ENCODE data around the gene GORASP1. TPM values are rescaled to one million over a fixed set of nuclear protein-coding genes. Genes with fewer than 3 reads are reported as not detected.

The GORASP1 gene
- total RNA-seq, 2 donors from 2014 or later = 47.4 to 48.9 TPM

- peak; percentile 69 for DNase-seq
- Mint-ChIP-seq H3K4me3 (no peak overlapping the region), H3K4me1 (peaks cover 15% of the 10 kb centered on the region), H3K27me3 (ENCODE audit: insufficient read depth) (peaks cover under 1% of the 10 kb centered on the region), H3K27ac (no peak overlapping the region), H3K36me3 (ENCODE audit: low read depth) (peaks cover 3% of the 10 kb centered on the region), H3K9me3 (no peaks in the 10 kb centered on the region)
- no peaks in the 10 kb centered on the region for H3K4me1 ChIP-seq (ENCODE audit: control insufficient read depth, insufficient read depth, low read length)
- no peak overlapping the region for H3K4me3 ChIP-seq (ENCODE audit: low read length)
- H3K9me3 ChIP-seq (ENCODE audit: control insufficient read depth, low read length) = no peaks in the 10 kb centered on the region
- no peak overlapping the region for H3K27ac ChIP-seq (ENCODE audit: low read depth, low read length)
- 90 to 93% methylated on average over 4 of the region's 4 CpGs for WGBS, 2 experiments (ENCODE audit: insufficient coverage in 1 of 2, insufficient read length in 1 of 2)
- H3K27me3 ChIP-seq (ENCODE audit: control insufficient read depth, insufficient read depth, low read length, poor library complexity, severe bottlenecking) = no peaks in the 10 kb centered on the region
- no peak overlapping the region for H3K9ac ChIP-seq (ENCODE audit: extremely low read depth, low read length, poor library complexity, severe bottlenecking)
- H3K36me3 ChIP-seq (ENCODE audit: control insufficient read depth, insufficient read depth, low read length) = peaks cover 5% of the 10 kb centered on the region
- TF ChIP-seq CTCF (conservative IDR thresholded peaks at IDR 0.05) = peak; percentile 57
Measured at GRCh38 chr3:39103324-39103693, 4.1 kb downstream of the GORASP1 start.

- Mint-ChIP-seq H3K27me3 (ENCODE audit: insufficient read depth) (no peaks in the 10 kb centered on the region), H3K27ac (no peak overlapping the region), H3K36me3 (ENCODE audit: low read depth) (peaks cover 3% of the 10 kb centered on the region), H3K4me3 (no peak overlapping the region), H3K9me3 (no peaks in the 10 kb centered on the region), H3K4me1 (peaks cover 10% of the 10 kb centered on the region)
- H3K9me3 ChIP-seq (ENCODE audit: control insufficient read depth, low read length) = no peaks in the 10 kb centered on the region
- H3K9ac ChIP-seq (ENCODE audit: extremely low read depth, low read length, poor library complexity, severe bottlenecking) = no peak overlapping the region
- no peak overlapping the region for H3K27ac ChIP-seq (ENCODE audit: low read depth, low read length)
- H3K4me1 ChIP-seq (ENCODE audit: control insufficient read depth, insufficient read depth, low read length) = no peaks in the 10 kb centered on the region
- no peak overlapping the region for H3K4me3 ChIP-seq (ENCODE audit: low read length)
- 93 to 100% methylated on average over 4 to 8 of the region's 8 CpGs for WGBS, 2 experiments (ENCODE audit: insufficient coverage in 1 of 2, insufficient read length in 1 of 2)
- no peak for DNase-seq
- no peak for TF ChIP-seq CTCF (conservative IDR thresholded peaks at IDR 0.05)
- no peaks in the 10 kb centered on the region for H3K27me3 ChIP-seq (ENCODE audit: control insufficient read depth, insufficient read depth, low read length, poor library complexity, severe bottlenecking)
- peaks cover 9% of the 10 kb centered on the region for H3K36me3 ChIP-seq (ENCODE audit: control insufficient read depth, insufficient read depth, low read length)
Measured at GRCh38 chr3:39102504-39103323, 4.7 kb downstream of the GORASP1 start.

GRCh38 chr3:39101022-39101689 lies 6.3 kb downstream of the GORASP1 start:
- Mint-ChIP-seq H3K4me1 (peaks cover 4% of the 10 kb centered on the region), H3K9me3 (no peaks in the 10 kb centered on the region), H3K36me3 (ENCODE audit: low read depth) (peaks cover 13% of the 10 kb centered on the region), H3K4me3 (no peak overlapping the region), H3K27ac (no peak overlapping the region), H3K27me3 (ENCODE audit: insufficient read depth) (no peaks in the 10 kb centered on the region)
- no peak overlapping the region for H3K27ac ChIP-seq (ENCODE audit: low read depth, low read length)
- no peaks in the 10 kb centered on the region for H3K9me3 ChIP-seq (ENCODE audit: control insufficient read depth, low read length)
- no peak overlapping the region for H3K4me3 ChIP-seq (ENCODE audit: low read length)
- WGBS, 2 experiments (ENCODE audit: insufficient coverage in 1 of 2, insufficient read length in 1 of 2) = 90% methylated on average over 5 of the region's 5 CpGs; no CpG with 5 or more reads in 1 of the 2 experiments
- peak; percentile 78 for DNase-seq
- peaks cover 25% of the 10 kb centered on the region for H3K36me3 ChIP-seq (ENCODE audit: control insufficient read depth, insufficient read depth, low read length)
- no peak overlapping the region for H3K9ac ChIP-seq (ENCODE audit: extremely low read depth, low read length, poor library complexity, severe bottlenecking)
- TF ChIP-seq CTCF (conservative IDR thresholded peaks at IDR 0.05) = peak; percentile 84
- no peaks in the 10 kb centered on the region for H3K4me1 ChIP-seq (ENCODE audit: control insufficient read depth, insufficient read depth, low read length)
- no peaks in the 10 kb centered on the region for H3K27me3 ChIP-seq (ENCODE audit: control insufficient read depth, insufficient read depth, low read length, poor library complexity, severe bottlenecking)
